Cardiac septum (tissue), 1 donor: ENCODE data around the gene SPIRE2. TPM values are rescaled to one million over a fixed set of nuclear protein-coding genes. Genes with fewer than 3 reads are reported as not detected.

Experiments used
- DNase-seq: peaks from one replicate; pipeline ENCODE4 v3.0.0-alpha.2; 2020; ENCODE audit warnings: low spot score
- intact Hi-C: fragments of 100-400 bp; cut with DNase I; formaldehyde crosslinking; loops from one replicate; pipeline ENCODE4 v1.14.0; 2022
- total RNA-seq: library from RNA; stranded (reverse); fragmentation: NEBNext Ultra II Directional; extraction: Animal tissue kit (Norgen Biotek cat#: 25700); gene quantifications from one replicate; pipeline ENCODE4 v1.2.1, GENCODE V29; 2021
- donor health status: DM: no; HTN: no; CAD: no.

Gene SPIRE2
- total RNA-seq, 1 donor from 2014 or later = 0.92 TPM

DNA sequence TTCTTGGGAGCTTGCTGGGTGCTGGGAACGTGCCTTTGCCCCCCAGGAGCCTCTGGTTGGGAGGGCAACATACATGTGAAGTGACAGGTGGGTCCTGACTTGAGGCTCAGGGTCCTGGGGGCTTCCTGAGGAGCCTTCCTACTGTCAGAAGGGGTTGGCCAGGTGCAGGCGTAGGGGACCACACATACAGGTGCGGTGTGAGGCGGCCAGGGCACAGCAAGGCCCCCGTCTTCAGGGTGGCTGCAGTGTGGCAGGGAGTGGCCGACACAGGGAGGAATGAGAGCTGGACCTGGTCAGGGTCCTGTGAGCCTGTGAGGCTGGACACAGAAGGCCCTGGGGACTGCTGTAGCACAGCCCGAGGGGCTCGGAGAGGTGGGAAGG lies 55.8 kb downstream of the SPIRE2 start:
- no peak for DNase-seq
- intact Hi-C loops = no loop called here

DNA sequence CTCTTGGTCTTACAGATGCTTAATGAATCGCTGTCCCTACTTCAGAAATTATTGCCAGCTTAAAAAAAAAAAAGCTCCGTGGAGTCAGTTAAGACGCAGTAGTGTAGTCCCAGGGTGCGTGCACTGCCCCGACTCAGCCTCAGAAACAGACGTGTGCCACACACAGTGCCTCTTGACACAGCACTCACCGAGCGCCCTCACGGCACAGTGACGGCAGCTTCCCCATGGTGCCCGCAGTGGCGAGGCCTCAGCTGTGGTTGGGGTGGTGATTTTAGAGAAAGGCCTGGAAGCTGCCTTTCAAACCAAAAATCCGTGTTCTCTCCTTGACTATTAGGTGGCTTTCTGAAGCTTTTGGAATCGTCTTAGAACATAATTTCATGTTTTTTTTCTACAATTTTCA lies 59.0 kb downstream of the SPIRE2 start:
- intact Hi-C loops = no loop called here
- DNase-seq = no peak

DNA sequence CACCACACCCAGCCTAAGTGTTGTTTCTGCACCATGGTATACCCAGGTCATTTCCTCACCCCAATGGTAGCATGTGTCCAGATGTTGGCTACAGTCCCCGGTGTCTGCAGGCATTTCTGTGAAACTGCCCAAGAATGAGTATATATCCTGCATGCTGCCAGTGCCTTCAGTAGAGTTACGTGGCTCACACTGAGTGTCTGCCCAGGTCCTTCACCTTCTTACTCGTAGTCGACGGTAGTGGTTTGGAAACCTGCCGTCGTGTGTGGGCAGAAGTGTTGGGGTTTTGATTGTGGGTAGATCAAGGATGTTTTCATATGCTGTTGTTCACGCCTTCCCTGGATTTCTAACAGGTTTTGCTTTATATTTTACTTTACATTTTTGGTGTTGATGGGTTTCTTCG lies 61.9 kb downstream of the SPIRE2 start:
- intact Hi-C loops = no loop called here
- no peak for DNase-seq

DNA sequence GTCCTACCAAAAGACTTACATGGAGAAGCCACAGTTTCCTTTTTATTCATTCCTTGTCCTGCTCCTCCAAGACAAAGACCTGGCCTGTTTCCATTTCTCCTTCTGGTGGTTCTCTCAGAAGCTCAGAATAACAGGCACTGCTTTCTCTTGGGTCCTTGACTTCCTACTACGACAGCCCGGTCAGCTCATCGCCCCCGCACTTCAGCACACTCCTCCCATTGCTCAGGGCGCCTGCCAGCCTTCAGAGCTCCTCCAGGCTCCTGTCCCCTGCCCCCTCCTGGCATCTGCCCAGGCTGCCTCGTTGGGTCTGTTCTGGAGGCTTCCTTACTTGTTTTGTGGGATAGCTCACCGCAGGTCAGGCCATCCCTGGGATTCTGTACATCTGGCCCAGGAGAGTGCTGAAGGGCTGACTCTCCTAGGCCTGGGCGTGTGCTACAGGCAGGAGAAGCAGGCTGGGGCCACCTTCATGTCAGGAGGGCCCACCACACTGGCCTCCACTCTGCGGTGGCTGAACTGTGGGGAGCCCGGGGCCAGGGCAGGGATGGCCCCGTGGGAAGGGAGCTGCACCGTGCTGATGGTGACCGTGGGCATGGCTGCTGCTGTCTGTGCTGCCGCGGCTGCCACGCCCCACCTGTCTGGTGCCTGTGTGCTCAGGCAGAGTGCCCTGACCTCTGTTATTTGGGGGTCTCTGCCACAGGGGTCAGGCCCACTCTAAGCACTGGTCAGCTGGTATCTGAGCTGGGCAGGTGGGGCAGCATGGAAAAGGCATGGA lies 62.8 kb downstream of the SPIRE2 start:
- DNase-seq = no peak

DNA sequence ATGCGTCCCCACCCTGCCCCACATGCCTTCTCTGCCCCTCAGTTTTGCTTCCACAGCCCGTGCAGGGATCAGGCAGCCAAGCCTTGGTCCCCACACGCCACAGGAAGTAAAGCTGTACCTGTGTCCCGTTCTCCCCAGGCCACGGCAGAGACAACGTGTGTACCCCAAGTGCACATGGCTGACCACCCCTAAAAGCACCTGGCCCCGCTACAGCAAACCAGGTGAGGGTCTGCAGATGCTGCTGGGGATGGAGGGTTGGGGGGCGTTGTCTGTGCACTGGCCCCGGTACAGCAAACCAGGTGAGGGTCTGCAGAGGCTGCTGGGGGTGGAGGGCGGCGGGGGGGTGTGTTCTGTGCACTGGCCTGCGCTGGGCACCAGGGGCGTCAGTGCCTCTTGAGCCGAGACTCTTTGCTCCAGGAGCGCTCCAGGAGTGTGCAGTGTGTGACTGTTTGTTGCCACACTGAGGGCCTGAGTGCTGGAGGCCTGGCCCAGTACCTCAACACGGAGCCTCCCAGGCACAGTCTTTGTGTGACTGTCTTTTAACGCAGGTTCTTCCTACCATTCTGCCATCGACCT lies 63.9 kb downstream of the SPIRE2 start:
- intact Hi-C loops = no loop called here
- DNase-seq = no peak

More for the DNA sequence above, 62.8 kb downstream of the SPIRE2 start:
- intact Hi-C loops = no loop called here

DNA sequence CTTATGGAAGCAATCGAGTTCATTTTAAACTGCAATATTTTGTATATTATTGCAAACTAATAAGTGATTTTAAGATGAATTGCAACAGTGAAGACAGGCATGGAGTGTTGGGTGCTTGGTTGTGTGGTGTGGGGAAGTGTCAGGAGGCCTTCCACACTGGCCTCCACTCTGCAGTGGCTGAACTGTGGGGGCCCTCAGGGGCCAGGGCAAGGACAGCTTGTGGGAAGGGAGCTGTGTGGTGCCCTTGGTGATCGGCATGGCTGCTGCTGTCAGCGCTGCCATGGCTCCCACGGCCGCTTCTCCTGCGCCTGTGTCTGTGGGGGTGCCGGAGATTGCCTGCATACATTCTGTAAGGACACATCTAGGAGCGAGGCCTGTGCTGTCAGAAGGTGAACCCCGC lies 64.4 kb downstream of the SPIRE2 start:
- intact Hi-C loops = no loop called here
- no peak for DNase-seq

DNA sequence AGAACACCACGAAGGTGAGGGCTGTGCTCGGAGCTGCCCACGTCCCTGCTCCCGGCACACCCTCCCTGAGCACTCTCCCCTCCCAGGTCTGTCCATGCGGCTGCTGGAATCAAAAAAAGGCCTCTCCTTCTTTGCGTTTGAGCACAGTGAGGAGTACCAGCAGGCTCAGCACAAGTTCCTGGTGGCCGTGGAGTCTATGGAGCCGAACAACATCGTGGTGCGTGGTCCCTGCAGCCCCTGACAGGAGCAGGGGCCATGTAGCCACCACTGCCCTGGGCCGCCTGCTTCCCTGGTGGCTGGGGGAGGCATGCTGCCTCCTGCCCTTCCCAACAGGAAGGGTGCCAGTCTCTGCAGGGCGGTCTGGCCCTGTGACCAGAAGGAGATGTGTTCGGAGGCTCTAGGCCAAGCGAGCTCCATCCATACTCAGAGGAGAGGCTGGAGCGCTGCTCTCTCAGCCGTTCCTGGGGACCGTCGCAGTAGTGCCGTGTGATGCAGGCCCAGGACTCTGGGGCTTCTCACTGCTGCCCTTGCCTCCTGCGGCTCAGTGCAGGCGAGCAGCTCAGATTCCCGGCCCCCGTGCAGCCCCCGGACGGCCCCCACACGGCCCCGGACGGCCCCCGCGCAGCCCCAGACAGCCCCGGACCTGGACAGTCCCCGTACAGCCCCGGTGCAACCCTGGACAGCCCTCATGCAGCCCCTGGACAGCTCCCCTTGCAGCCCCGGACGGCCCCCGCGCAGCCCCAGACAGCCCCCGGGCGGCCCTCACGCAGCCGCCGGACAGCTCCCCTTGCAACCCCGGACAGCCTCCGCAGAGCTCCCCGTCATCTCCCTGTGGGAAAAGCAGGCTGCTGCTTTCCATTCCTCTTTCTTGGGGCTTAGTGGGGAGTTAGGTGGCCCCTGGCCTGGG lies 65.6 kb downstream of the SPIRE2 start:
- no peak for DNase-seq
- intact Hi-C loops = no loop called here

DNA sequence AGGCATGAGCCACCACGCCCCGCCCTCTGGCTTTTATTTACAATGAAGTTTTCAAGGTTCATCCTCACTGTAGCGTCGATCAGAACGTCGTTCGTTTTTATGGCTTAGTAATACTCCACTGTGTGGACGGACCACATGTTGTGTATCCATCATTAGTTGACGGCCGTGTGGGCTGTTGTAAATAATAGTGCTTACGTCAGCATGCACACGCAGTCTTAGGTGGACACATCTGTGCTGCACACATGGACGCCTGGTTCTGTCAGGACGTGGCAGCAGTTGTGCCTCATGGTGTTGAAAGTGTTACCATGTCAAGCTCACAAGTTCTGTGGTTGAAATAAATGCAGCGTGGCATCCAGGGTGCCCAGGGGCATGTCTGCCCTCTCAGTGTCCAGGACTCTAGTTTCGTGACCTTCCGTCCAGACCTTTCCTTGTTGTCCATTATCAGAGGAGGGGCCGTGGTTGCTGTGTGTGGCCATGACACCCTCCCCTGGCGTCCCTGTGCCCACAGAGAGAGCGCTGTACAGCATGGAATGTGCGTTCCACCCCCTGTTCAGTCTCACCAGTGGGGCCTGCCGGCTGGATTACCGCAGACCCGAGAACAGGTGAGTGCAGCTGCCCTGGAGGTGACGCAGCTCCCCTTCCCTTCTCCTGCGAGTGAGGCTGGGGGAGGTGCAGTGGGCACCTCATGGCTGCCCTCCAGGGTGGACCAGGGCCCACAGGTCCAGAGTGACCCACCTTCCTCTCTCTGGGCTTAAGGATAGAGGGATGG lies 67.4 kb downstream of the SPIRE2 start:
- no peak for DNase-seq
- intact Hi-C loops = no loop called here

DNA sequence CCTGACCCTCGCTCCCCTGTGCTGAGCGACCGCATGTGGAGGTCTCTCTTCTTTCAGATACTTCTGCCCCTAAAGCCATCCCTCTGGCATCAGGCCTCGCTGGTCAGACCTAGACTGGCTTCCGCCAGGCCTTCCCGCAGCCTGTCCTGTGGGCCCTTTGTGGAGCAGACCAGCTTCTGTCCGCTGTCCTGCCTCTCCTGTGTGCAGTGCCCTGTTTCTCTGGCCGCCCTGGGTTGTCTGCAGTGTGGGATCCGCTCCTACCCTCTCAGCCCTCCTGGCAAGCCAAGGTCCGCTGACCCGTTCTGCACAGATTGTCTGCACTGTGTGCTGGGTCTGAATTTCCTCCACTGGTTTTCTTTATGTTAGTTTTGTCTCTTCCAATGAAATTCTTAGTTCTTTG lies 68.9 kb downstream of the SPIRE2 start:
- intact Hi-C loops = no loop called here
- DNase-seq = no peak

DNA sequence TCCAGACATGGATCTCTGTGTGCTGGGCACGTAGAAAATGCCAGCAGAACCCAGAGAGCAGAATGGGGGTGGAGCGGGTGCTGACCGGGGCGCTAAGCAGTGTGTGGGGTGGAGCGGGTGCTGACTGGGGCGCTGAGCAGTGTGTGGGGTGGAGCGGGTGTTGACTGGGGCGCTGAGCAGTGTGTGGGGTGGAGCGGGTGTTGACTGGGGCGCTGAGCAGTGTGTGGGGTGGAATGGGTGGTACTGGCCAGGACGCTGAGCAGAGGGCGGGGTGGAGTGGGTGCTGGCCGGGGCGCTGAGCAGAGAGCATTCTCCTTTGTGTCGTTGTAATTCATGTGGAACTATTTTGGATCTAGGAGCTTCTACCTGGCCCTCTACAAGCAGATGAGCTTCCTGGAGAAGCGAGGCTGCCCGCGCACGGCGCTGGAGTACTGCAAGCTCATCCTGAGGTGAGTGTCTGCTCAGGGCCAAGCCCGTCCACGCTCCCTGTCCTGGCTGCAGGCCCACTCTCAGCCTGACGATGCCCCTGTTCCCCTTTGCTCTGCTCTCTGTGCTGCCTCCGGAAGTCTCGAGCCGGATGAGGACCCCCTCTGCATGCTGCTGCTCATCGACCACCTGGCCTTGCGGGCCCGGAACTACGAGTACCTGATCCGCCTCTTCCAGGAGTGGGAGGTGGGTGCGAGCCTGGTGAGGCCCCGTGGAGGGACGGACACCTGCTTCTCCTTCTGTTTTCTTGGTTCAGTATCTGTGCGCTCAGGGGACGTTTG lies 70.1 kb downstream of the SPIRE2 start:
- no peak for DNase-seq
- intact Hi-C loops = no loop called here

DNA sequence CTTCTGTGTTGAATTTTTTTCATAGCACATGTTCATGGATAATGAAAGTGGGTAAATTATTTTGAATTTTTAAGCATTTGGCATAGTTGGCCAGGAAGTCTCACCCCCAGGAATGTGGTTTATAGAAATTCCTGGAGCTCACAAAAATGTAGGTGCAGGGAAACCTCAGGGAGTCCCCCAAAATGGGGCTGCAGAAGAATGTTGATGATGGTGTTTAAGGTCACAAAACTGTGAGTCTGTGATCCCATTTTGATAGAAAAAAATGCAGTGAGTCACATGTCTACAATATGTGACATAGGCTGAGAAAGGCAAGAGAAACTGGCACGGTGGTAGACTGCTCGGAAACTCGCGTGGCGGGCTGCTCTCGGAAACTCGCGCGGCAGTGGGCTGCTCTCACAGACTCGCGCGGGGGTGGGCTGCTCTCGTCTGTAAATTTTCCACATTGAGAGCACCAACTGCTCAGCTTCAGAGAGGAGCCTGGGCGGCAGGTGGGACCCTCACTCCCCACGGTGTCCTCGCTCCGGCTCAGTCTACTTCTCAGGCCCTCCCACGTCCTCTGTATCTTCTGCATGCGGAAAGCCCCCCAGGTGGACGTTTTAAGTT lies 71.7 kb downstream of the SPIRE2 start:
- no peak for DNase-seq
- intact Hi-C loops = no loop called here

DNA sequence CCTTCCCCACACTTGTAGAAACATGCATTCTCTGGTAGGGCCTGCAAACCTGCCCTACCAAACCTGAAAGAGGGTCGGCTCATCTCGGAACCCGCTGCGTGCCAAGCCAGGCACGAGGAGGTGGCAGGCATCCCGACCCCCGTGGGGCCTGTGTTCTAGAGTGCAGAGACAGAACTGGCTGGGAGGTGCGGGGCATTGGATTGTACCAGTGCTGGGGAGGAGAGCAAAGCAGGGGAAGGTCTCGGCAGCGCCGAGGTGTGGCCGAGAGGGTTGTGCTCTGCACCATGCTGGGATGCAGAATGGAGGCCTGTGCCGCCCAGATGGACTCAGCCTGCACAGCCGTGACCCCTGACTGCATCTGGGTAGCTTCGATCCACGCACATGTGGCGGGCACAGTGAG lies 72.6 kb downstream of the SPIRE2 start:
- intact Hi-C loops = no loop called here
- no peak for DNase-seq

DNA sequence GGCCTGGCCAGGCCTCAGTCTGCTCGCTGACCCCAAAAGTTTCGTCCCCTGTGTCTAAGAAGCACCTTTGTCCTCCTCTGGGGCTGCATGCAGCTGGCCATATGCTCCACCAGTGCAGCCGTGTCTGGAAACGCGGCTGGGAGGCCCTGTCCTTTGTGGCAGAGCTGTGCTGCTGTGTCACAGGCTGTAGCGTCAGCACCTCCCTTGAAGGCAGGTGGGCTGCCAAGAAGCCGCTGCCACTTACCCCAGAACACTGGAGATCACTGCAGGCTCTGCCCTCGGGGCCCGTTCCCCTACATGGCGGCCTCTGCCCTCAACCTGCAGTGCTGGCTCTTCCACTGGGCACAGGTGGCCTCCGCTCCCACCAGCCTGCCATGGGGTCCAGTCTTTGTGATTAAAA lies 74.7 kb downstream of the SPIRE2 start:
- intact Hi-C loops = no loop called here
- DNase-seq = no peak

DNA sequence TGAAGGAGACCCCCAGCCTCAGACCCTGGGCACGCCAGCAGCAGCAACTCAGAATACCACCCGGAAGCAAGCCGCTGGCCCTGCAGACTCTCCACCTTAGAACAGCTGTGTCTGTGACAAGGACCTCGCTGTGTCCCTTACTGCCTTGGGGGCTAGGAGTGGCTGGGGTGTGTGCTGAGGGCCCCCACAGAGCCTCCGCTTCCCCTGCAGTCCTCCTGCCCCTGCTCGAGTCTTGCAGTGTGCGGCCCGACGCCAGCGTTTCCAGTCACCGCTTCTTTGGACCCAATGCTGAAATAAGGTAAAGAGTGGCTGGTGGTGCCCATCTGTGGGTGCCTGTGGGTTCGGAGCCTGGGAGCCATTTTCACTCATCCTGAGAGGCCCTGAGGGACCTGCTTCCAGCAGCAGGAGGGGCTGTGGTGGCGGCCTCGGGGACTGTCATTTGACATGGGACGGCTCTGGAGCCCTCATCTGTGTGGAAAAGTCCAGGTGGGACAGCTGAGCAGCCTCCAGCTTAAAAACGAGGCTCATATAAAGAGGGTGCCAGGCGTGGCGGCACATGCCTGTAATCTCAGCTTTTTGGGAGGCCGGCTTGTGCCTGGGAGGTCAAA lies 75.7 kb downstream of the SPIRE2 start:
- intact Hi-C loops = no loop called here
- DNase-seq = no peak

DNA sequence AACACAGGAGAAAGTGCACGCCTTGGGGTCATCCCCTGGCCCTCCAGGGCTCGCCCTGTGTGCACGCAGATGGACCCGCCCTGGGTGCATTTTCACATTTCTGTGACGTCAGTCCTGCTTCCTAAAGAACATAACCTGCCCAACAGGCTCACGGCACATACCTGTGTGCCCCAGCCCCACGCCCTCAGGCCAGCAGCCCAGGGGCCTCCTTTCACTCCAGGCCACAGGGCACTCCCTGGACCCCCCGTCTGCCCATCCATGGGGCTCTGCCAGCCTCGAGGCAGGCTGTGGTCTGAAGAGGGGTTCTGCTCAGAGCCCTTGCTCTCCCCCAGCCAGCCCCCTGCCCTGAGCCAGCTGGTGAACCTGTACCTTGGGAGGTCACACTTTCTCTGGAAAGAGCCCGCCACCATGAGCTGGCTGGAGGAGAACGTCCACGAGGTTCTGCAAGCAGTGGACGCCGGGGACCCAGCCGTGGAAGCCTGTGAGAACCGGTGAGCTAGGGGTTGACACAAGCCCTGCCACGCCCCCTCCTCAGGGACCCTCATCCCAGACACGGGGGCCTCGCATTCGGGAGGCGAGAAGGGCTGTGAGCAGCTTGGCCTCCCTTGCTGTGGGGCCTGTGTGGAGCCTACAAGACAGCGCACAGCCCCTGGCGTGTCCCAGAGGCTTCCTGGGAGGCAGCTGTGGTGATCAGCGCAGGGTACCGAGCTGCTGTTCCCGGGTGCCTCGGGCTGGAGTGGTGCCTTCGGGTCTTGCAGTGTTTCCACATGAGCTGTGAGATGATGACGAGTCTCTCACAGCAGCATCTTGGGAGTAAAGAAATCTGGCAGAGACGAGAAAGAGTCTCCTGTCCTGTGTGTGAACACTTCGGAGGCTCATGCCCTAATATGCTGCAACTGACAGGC lies 76.6 kb downstream of the SPIRE2 start:
- DNase-seq = no peak
- intact Hi-C loops = no loop called here

DNA sequence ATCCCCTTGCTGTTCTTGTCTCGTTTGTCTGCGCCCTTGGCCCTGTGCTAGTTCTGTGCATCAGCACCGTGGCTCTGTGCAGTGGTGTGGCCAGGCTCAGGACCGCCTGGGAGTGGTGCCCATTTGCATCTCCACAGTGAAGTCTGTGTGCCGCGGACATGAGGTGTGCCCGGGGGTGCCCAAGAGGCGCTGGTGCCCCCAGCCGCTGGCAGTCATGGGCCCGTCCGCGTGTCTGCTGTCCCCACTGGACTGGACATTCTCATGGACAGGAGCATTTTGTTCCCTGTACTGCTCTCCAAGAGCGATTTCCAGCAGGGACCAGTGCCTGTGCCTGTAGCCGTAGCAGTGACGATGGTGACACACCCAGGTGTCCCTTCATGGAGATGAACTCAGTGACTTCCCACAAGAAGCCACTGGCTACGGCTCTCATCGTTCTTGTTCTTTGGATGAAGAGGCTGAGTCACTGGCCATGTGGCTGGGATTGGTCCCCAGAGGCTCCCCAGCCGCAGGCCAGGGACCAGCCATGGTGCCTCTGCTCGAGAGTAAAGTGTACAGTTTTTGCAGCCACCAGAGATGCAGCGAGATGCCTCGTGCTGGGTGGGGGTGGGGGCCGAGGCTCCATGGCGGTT lies 77.3 kb downstream of the SPIRE2 start:
- intact Hi-C loops = no loop called here
- DNase-seq = no peak
